Activated CD4-positive, alpha-beta T cell treated with anti-CD3 and anti-CD28 coated beads, Interleukin-2, Interleukin-4, amounts not matched to agents 100 ng/mL and 50 ng/mL, durations not matched to agents 16 hours and 8 hours (primary cell): Measurements from ENCODE around the gene MAPT.
"Not testable (repeated sequence)": the region's sequence is repeated elsewhere in the genome, so short reads cannot be mapped to it uniquely, and the experiment has no call there.

Experiments used
- DNase-seq: peaks from one replicate; pipeline ENCODE4 v3.0.0-alpha.2; 2020; ENCODE audit warnings: low spot score

MAPT gene

GRCh38 chr17:45900723-45901415 lies 6.5 kb downstream of the MAPT start:
- no peak for DNase-seq

GRCh38 chr17:45902892-45903346 lies 8.6 kb downstream of the MAPT start:
- no peak for DNase-seq

- no peak for DNase-seq
These were observed 10.5 kb downstream of the MAPT start for GRCh38 chr17:45904866-45905265.

- no peak for DNase-seq
These were observed 11.5 kb downstream of the MAPT start for GRCh38 chr17:45905814-45906213.

- no peak for DNase-seq
These were observed 11.9 kb downstream of the MAPT start for GRCh38 chr17:45906237-45906636.

- peak; percentile 15 for DNase-seq
These were observed 12.7 kb downstream of the MAPT start for GRCh38 chr17:45906927-45907622.

GRCh38 chr17:45907750-45908395 lies 13.5 kb downstream of the MAPT start:
- DNase-seq: no peak

- DNase-seq: no peak
These were observed 14.1 kb downstream of the MAPT start for GRCh38 chr17:45908460-45908859.

GRCh38 chr17:45908935-45909334 lies 14.6 kb downstream of the MAPT start:
- DNase-seq: no peak

GRCh38 chr17:45910667-45911066 lies 16.3 kb downstream of the MAPT start:
- DNase-seq: no peak

- no peak for DNase-seq
These were observed 18.0 kb downstream of the MAPT start for GRCh38 chr17:45912319-45912718.

GRCh38 chr17:45913030-45913429 lies 18.7 kb downstream of the MAPT start:
- DNase-seq: not testable (repeated sequence)

- DNase-seq: no peak
These were observed 19.8 kb downstream of the MAPT start for GRCh38 chr17:45914047-45914717.

- no peak for DNase-seq
These were observed 20.9 kb downstream of the MAPT start for GRCh38 chr17:45915263-45915662.

- DNase-seq: no peak
These were observed 22.7 kb downstream of the MAPT start for GRCh38 chr17:45917081-45917480.

- no peak for DNase-seq
These were observed 23.9 kb downstream of the MAPT start for GRCh38 chr17:45918241-45918745.

GRCh38 chr17:45919136-45919535 lies 24.8 kb downstream of the MAPT start:
- no peak for DNase-seq

- no peak for DNase-seq
These were observed 25.7 kb downstream of the MAPT start for GRCh38 chr17:45920083-45920482.

GRCh38 chr17:45923511-45924268 lies 29.3 kb downstream of the MAPT start:
- no peak for DNase-seq

- DNase-seq: no peak
These were observed 30.0 kb downstream of the MAPT start for GRCh38 chr17:45924332-45924820.

- DNase-seq: no peak
These were observed 31.0 kb downstream of the MAPT start for GRCh38 chr17:45925311-45925710.
